Aorta (tissue), 5 donors: Measurements from ENCODE around the gene CBLB. TPM values are rescaled to one million over a fixed set of nuclear protein-coding genes. Genes with fewer than 3 reads are reported as not detected.

ENCODE experiments used
- ATAC-seq: fragments of 200-7000 bp; cut with Tn5 transposase; one replicate; pipeline ENCODE4 v1.9.1; 2022; ENCODE audit warnings: moderate library complexity; ENCODE audit not compliant: low FRiP score
- DNase-seq, 2 donors: peaks; one replicate each; pipeline ENCODE4 v3.0.0-alpha.2; 2020
- H3K27ac ChIP-seq, 2 donors: one replicate each; pipeline ENCODE4 v1.5.1; 2013; ENCODE audit warnings: low read length in 2 of 2, mild to moderate bottlenecking in 2 of 2, moderate library complexity in 2 of 2, control low read depth in 1 of 2, inconsistent platforms in 1 of 2, low read depth in 1 of 2
- H3K27me3 ChIP-seq, 2 donors: one replicate each; pipeline ENCODE4 v1.6.1; 2013; ENCODE audit warnings: control low read depth in 1 of 2, low read length in 1 of 2, mild to moderate bottlenecking in 1 of 2, moderate library complexity in 1 of 2; ENCODE audit not compliant: insufficient read depth in 2 of 2, control insufficient read depth in 1 of 2
- H3K36me3 ChIP-seq, 2 donors: one replicate each; pipeline ENCODE4 v1.6.1; 2013; ENCODE audit warnings: control low read depth in 1 of 2, low read length in 1 of 2, mild to moderate bottlenecking in 1 of 2; ENCODE audit not compliant: insufficient read depth in 2 of 2, control insufficient read depth in 1 of 2
- H3K4me1 ChIP-seq, 2 donors: one replicate each; pipeline ENCODE4 v1.6.1; 2013; ENCODE audit warnings: low read length in 2 of 2, control low read depth in 1 of 2, mild to moderate bottlenecking in 1 of 2, moderate library complexity in 1 of 2; ENCODE audit not compliant: insufficient read depth in 2 of 2, control insufficient read depth in 1 of 2
- H3K4me3 ChIP-seq, 2 donors: one replicate each; pipeline ENCODE4 v1.5.1; 2013; ENCODE audit warnings: low read length in 2 of 2, control low read depth in 1 of 2, mild to moderate bottlenecking in 1 of 2
- H3K9me3 ChIP-seq: one replicate; pipeline ENCODE4 v1.6.1; 2013; ENCODE audit warnings: mild to moderate bottlenecking, low read length; ENCODE audit not compliant: control insufficient read depth
- WGBS, 2 donors: extraction: QIAGEN DNeasy Blood & Tissue Kit; methylation state at CpG; one replicate each; pipeline ENCODE4 v1.1.7; 2013; 5-methylcytosine and 5-hydroxymethylcytosine counted together
- intact Hi-C, 2 donors: fragments of 100-400 bp; cut with DNase I; formaldehyde crosslinking; loops; one replicate each; pipeline versions ENCODE4 v1.14.2 to v1.15.0; 2022
- polyA plus RNA-seq, 2 donors: library from polyadenylated mRNA; stranded (reverse); fragments of 200-250 nt; gene quantifications; one replicate each; pipeline ENCODE4 v1.2.3, GENCODE V29; 2013
- total RNA-seq, 2 donors: library from RNA; stranded (reverse); fragmentation: NEBNext Ultra II Directional; extraction: Animal tissue kit (Norgen Biotek cat#: 25700); gene quantifications; one replicate each; pipeline ENCODE4 v1.2.1, GENCODE V29; 2021
- donor health status: healthy with polysubstance abuse.
- donor health status: Bipolar disorder and iron deficiency.
- donor health status: DM: no; HTN: no; CAD: no.
- donor health status: DM: no; HTN: no; CAD: no.
- donor health status: DM: yes; HTN: yes; CAD: no.

CBLB gene
- total and polyA plus RNA-seq, 4 donors = 3.3 to 126 (median 54.1) TPM

DNA sequence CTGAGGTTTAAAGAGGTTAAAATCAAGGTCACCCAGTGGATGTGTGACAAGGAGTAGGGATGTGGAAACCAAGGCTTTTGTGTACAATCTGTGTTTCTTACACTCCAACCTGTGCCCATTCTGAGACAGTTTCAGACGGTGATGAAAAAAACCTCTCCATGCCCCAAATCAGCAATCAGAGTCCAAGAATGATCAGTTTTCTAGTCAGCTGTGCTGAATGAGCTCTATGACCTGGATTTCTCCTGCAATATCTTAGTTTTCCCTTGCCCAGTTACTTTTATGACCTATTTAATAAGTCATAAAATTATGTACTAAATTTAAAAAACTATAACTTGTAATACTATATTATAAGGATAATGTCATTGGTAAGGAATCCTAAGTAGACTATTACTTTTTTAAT, 37.5 kb upstream of the CBLB start:
- H3K36me3 ChIP-seq = no peaks in the 10 kb centered on the region
- H3K27ac ChIP-seq = peak overlapping the region; percentile 86 to 96
- peak; percentile 50 for ATAC-seq
- no peaks in the 10 kb centered on the region for H3K27me3 ChIP-seq
- H3K4me3 ChIP-seq = no peak overlapping the region
- intact Hi-C loops = loop anchor here (2.0 to 5.0 kb wide), 3 partner anchors 26 to 39 kb away; partner anchors contain the start of gene CBLB (in 2 of the 2)
- DNase-seq = no peak
- no peaks in the 10 kb centered on the region for H3K9me3 ChIP-seq
- 17 to 27% methylated on average over 1 of the region's 1 CpG for WGBS, 2 donors
- peaks cover 8 to 11% of the 10 kb centered on the region in 2 donors for H3K4me1 ChIP-seq

- ATAC-seq (no peak), DNase-seq (no peak)
- Histone ChIP-seq H3K9me3 (no peaks in the 10 kb centered on the region), H3K27me3 (no peaks in the 10 kb centered on the region), H3K4me3 (no peak overlapping the region), H3K4me1 (peaks cover 8 to 11% of the 10 kb centered on the region in 2 donors), H3K36me3 (no peaks in the 10 kb centered on the region), H3K27ac (peak overlapping the region in 1 of 2 donors; percentile 28)
- intact Hi-C loops = loop anchor here in 1 of 2 donors (5.0 kb wide), 1 partner anchor 38 kb away; the partner anchor contains the start of gene CBLB
- WGBS, 2 donors = 9 to 15% methylated on average over 1 of the region's 1 CpG
These were observed 36.5 kb upstream of the CBLB start for GRCh38 chr3:105905328-105905727.

DNA sequence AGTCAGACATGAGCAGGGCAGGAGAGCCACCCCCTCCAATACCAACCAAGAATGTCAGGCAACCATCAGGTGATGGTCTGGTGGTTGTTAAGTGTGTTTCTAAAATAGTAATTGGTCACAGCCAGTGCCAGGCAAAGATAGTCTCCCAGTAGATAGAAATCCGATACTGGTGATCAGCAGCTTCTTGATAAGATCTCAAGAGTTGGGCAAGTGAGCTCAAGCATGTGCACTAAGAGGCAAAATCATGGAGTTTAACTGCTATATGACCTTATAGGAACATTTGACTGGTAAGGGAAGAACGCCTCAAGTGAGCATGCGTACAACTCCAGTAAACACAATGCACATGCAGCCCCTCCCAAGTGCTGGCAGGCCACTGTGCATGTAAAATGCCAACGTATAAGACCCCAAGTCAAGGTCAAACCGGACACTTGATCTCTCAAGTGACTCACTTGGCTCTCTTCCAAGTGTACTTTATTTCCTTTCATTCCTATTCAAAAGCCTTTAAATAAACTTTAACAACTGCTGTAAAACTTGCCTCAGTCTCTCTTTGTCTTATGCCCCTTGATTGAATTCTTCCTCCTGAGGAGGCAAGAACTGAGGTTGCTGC, 36.0 kb upstream of the CBLB start:
- H3K27ac ChIP-seq = peak overlapping the region in 1 of 2 donors; percentile 28
- intact Hi-C loops = loop anchor here in 1 of 2 donors (5.0 kb wide), 1 partner anchor 37 kb away; the partner anchor contains the start of gene CBLB
- 75 to 82% methylated on average over 5 of the region's 5 CpGs for WGBS, 2 donors

GRCh38 chr3:105904251-105904650, 35.4 kb upstream of the CBLB start:
- Histone ChIP-seq H3K9me3 (no peaks in the 10 kb centered on the region), H3K27me3 (no peaks in the 10 kb centered on the region), H3K27ac (no peak overlapping the region), H3K36me3 (no peaks in the 10 kb centered on the region), H3K4me1 (peaks cover 8 to 11% of the 10 kb centered on the region in 2 donors), H3K4me3 (no peak overlapping the region)
- ATAC-seq (no peak), DNase-seq (no peak)
- 94 to 97% methylated on average over 1 of the region's 1 CpG for WGBS, 2 donors
- intact Hi-C loops = no loop called here

More for the DNA sequence above, 36.0 kb upstream of the CBLB start:
- H3K36me3 ChIP-seq = no peaks in the 10 kb centered on the region
- no peaks in the 10 kb centered on the region for H3K27me3 ChIP-seq
- H3K4me1 ChIP-seq = peaks cover 8 to 11% of the 10 kb centered on the region in 2 donors
- DNase-seq (no peak), ATAC-seq (no peak)
- no peaks in the 10 kb centered on the region for H3K9me3 ChIP-seq
- no peak overlapping the region for H3K4me3 ChIP-seq

DNA sequence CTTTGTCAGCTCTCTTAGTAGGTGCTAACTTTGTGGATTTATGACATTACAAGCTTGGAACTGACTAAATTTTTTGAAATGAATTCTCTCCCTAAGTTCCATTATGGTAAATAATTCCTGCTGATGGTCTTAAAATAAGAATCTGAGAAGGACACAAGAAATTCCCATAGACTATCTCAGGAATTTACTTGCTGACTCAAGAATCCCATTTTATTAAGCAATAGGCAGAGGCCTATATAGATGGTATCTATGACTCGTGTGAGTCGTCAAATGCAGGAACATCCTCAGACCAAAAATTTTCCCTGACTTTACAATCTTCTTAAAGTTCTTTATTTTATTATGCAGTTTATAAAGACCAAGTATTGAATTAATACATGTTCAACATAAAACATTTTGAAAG, 30.7 kb upstream of the CBLB start:
- DNase-seq = no peak
- WGBS, 2 donors = 91% methylated on average over 2 of the region's 2 CpGs
- Histone ChIP-seq H3K9me3 (no peaks in the 10 kb centered on the region), H3K36me3 (no peaks in the 10 kb centered on the region), H3K27ac (no peak overlapping the region), H3K4me1 (no peaks in the 10 kb centered on the region), H3K4me3 (no peak overlapping the region), H3K27me3 (no peaks in the 10 kb centered on the region)
- intact Hi-C loops = no loop called here
- ATAC-seq = no peak

DNA sequence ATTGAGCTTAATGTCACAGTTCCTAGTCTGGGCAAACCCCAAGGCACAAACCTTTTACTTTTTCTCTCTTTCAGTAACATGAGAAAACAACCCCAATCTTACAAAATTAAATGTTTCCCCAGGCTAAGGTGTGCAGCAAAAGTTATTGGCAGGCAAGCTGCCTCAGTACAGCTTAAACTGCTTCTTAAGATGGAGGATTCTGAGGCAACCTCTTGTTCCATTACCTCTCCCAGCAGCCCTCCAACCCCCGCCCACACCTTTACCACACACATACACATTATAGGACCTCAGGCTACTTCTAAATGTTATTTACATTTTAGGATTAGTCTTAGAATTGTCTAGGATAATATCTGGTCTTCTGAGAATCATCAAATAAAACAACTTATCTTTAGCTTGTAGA, 22.3 kb upstream of the CBLB start:
- no peaks in the 10 kb centered on the region for H3K36me3 ChIP-seq
- WGBS, 2 donors = 96 to 100% methylated on average over 1 of the region's 1 CpG
- H3K9me3 ChIP-seq = no peaks in the 10 kb centered on the region
- no peak overlapping the region for H3K4me3 ChIP-seq
- ATAC-seq (no peak), DNase-seq (no peak)
- H3K27ac ChIP-seq = no peak overlapping the region
- intact Hi-C loops = no loop called here
- no peaks in the 10 kb centered on the region for H3K4me1 ChIP-seq
- no peaks in the 10 kb centered on the region for H3K27me3 ChIP-seq

DNA sequence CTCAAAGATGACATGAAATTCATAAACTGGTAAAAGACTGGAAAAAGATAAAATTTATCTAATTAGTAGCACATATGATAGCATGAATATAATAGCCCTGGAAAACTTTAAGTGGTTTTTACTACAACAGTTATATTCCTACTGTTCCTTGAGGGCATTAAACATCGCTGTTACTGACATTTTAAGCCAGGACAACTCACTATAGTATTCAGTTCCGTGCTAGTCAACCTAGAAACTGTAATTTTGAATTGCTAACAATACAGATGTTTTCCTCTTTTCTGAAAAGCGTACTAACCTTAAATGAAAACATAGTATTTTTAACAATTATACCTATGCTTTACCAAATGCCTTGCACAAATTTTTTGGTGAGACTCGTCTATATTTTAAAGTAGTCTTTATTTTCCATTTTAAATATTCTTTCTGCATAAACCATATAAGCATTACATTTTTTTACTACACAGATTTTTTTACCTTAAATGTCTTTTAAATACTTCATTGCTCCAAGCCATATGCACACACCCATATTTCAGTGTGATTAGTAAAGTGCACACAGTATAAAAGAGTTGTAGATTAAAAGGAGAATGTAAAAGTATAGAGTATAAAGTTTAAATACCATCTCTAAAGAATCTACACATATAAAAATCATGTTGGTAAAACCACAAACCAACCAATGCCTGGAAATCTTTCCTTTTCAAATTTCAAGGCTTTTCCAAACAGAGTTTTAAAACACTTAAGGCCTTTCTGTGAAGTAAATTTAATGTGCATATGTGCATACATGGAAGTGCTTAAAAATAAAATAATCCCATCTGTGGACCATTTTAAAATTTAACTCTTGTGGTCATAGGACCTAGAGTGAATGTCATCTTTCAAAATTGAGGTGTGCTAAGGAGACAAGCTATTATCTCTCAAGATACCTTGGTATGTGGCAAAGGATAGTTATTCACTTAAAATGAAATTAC, 20.1 kb upstream of the CBLB start:
- Histone ChIP-seq H3K4me1 (no peaks in the 10 kb centered on the region), H3K27ac (no peak overlapping the region), H3K9me3 (no peaks in the 10 kb centered on the region), H3K36me3 (no peaks in the 10 kb centered on the region), H3K27me3 (no peaks in the 10 kb centered on the region), H3K4me3 (no peak overlapping the region)
- ATAC-seq (no peak), DNase-seq (no peak)
- intact Hi-C loops = no loop called here
- WGBS, 2 donors = 94 to 99% methylated on average over 4 of the region's 4 CpGs

DNA sequence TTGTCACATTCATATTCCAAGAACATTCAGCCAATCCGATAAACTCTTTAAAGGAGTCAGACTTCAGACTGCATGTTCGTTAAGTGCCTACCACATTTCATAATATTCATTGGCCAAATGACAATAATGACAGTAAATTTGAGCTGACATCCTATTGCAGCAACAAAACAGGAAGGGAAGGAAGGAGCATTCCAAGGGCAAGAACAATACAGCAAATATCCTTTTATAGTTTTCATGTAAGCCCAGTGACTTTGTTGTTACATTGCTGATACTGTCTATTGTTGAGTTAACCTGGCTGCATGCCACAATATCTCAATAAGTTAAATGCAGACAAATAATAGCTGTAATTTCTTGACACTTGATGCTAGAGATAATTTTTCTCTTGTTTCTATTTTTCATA, 16.4 kb upstream of the CBLB start:
- Histone ChIP-seq H3K4me3 (no peak overlapping the region), H3K27ac (no peak overlapping the region), H3K36me3 (no peaks in the 10 kb centered on the region), H3K9me3 (no peaks in the 10 kb centered on the region), H3K27me3 (no peaks in the 10 kb centered on the region), H3K4me1 (no peaks in the 10 kb centered on the region)
- ATAC-seq (no peak), DNase-seq (no peak)
- WGBS, 2 donors = 89 to 90% methylated on average over 2 of the region's 2 CpGs
- intact Hi-C loops = no loop called here
